Mesodermal cell (in vitro differentiated cells): ENCODE measurements around the gene PIP5KL1.

Experiments used
- H3K27ac ChIP-seq: 2 replicates; pipeline ENCODE4 v1.7.0; 2013; ENCODE audit warnings: mild to moderate bottlenecking, low read depth, low read length, moderate library complexity; ENCODE audit not compliant: severe bottlenecking
- H3K36me3 ChIP-seq: 2 replicates; pipeline ENCODE4 v1.7.1; 2013; ENCODE audit warnings: mild to moderate bottlenecking, low read length, moderate library complexity; ENCODE audit not compliant: control insufficient read depth, insufficient read depth
- H3K4me1 ChIP-seq: one replicate; pipeline ENCODE4 v1.7.1; 2013; ENCODE audit warnings: mild to moderate bottlenecking, low read length; ENCODE audit not compliant: insufficient read depth, control insufficient read depth, poor library complexity, severe bottlenecking
- H3K4me3 ChIP-seq: 2 replicates; pipeline ENCODE4 v1.7.0; 2013; ENCODE audit warnings: low read length, control low read depth, mild to moderate bottlenecking; ENCODE audit not compliant: insufficient read depth, poor library complexity, severe bottlenecking; ENCODE audit errors: extremely low read depth
- H3K9me3 ChIP-seq: 2 replicates; pipeline ENCODE4 v1.7.1; 2013; ENCODE audit warnings: mild to moderate bottlenecking, low read length, moderate library complexity; ENCODE audit not compliant: control insufficient read depth
- WGBS, 2 experiments: methylation state at CpG; one replicate each; pipeline ENCODE4 v1.1.5; 2013; ENCODE audit warnings: missing lambda C conversion rate in 2 of 2; ENCODE audit not compliant: insufficient coverage in 2 of 2; 5-methylcytosine and 5-hydroxymethylcytosine counted together

PIP5KL1 gene

GRCh38 chr9:127945942-127946341, 15.4 kb upstream of the PIP5KL1 start:
- WGBS, 2 experiments = 97 to 98% methylated on average over 5 of the region's 9 CpGs
- H3K36me3 ChIP-seq = peaks cover 50% of the 10 kb centered on the region

GRCh38 chr9:127945338-127945737, 14.8 kb upstream of the PIP5KL1 start:
- Histone ChIP-seq H3K36me3 (peaks cover 53% of the 10 kb centered on the region), H3K27ac (no peak overlapping the region), H3K9me3 (no peaks in the 10 kb centered on the region), H3K4me1 (no peaks in the 10 kb centered on the region), H3K4me3 (no peak overlapping the region)
- 94 to 97% methylated on average over 21 to 23 of the region's 24 CpGs for WGBS, 2 experiments

More at GRCh38 chr9:127945942-127946341, 15.4 kb upstream of the PIP5KL1 start:
- Histone ChIP-seq H3K27ac (no peak overlapping the region), H3K4me1 (no peaks in the 10 kb centered on the region), H3K9me3 (no peaks in the 10 kb centered on the region), H3K4me3 (no peak overlapping the region)

GRCh38 chr9:127944586-127945218, 14.1 kb upstream of the PIP5KL1 start:
- H3K36me3 ChIP-seq = peaks cover 54% of the 10 kb centered on the region
- no peak overlapping the region for H3K4me3 ChIP-seq
- H3K9me3 ChIP-seq = no peaks in the 10 kb centered on the region
- 96% methylated on average over 31 to 36 of the region's 38 CpGs for WGBS, 2 experiments
- no peak overlapping the region for H3K27ac ChIP-seq
- no peaks in the 10 kb centered on the region for H3K4me1 ChIP-seq

- peaks cover 48% of the 10 kb centered on the region for H3K36me3 ChIP-seq
- no peak overlapping the region for H3K4me3 ChIP-seq
- H3K27ac ChIP-seq = no peak overlapping the region
- no peaks in the 10 kb centered on the region for H3K9me3 ChIP-seq
- H3K4me1 ChIP-seq = no peaks in the 10 kb centered on the region
- 32 to 39% methylated on average over 10 to 12 of the region's 13 CpGs for WGBS, 2 experiments
Measured at GRCh38 chr9:127943731-127944144, 13.2 kb upstream of the PIP5KL1 start.

GRCh38 chr9:127943011-127943662, 12.6 kb upstream of the PIP5KL1 start:
- WGBS, 2 experiments = 90 to 91% methylated on average over 13 to 14 of the region's 14 CpGs
- peaks cover 44% of the 10 kb centered on the region for H3K36me3 ChIP-seq

GRCh38 chr9:127942216-127943010, 11.8 kb upstream of the PIP5KL1 start:
- no peak overlapping the region for H3K27ac ChIP-seq
- 69 to 75% methylated on average over 14 to 15 of the region's 18 CpGs for WGBS, 2 experiments
- H3K36me3 ChIP-seq = peaks cover 44% of the 10 kb centered on the region
- no peak overlapping the region for H3K4me3 ChIP-seq
- H3K4me1 ChIP-seq = no peaks in the 10 kb centered on the region
- no peaks in the 10 kb centered on the region for H3K9me3 ChIP-seq

More at GRCh38 chr9:127943011-127943662, 12.6 kb upstream of the PIP5KL1 start:
- no peak overlapping the region for H3K4me3 ChIP-seq
- H3K27ac ChIP-seq = no peak overlapping the region
- H3K9me3 ChIP-seq = no peaks in the 10 kb centered on the region
- no peaks in the 10 kb centered on the region for H3K4me1 ChIP-seq

- WGBS, 2 experiments = 88 to 100% methylated on average over 1 to 3 of the region's 3 CpGs
- no peaks in the 10 kb centered on the region for H3K9me3 ChIP-seq
- H3K27ac ChIP-seq = no peak overlapping the region
- H3K36me3 ChIP-seq = peaks cover 44% of the 10 kb centered on the region
- H3K4me1 ChIP-seq = peaks cover 2% of the 10 kb centered on the region
- no peak overlapping the region for H3K4me3 ChIP-seq
Measured at GRCh38 chr9:127941961-127942215, 11.3 kb upstream of the PIP5KL1 start.

GRCh38 chr9:127941062-127941960, 10.7 kb upstream of the PIP5KL1 start:
- WGBS, 2 experiments = 88 to 94% methylated on average over 11 to 12 of the region's 18 CpGs
- H3K4me3 ChIP-seq = no peak overlapping the region
- H3K36me3 ChIP-seq = peaks cover 41% of the 10 kb centered on the region
- no peak overlapping the region for H3K27ac ChIP-seq
- H3K9me3 ChIP-seq = no peaks in the 10 kb centered on the region
- H3K4me1 ChIP-seq = peaks cover 7% of the 10 kb centered on the region

GRCh38 chr9:127940593-127940992, 10.0 kb upstream of the PIP5KL1 start:
- peaks cover 13% of the 10 kb centered on the region for H3K4me1 ChIP-seq
- WGBS, 2 experiments = 94% methylated on average over 2 of the region's 4 CpGs; no CpG with 5 or more reads in 1 of the 2 experiments
- H3K9me3 ChIP-seq = no peaks in the 10 kb centered on the region
- no peak overlapping the region for H3K4me3 ChIP-seq
- peaks cover 48% of the 10 kb centered on the region for H3K36me3 ChIP-seq
- H3K27ac ChIP-seq = no peak overlapping the region

GRCh38 chr9:127938298-127938690, 7.7 kb upstream of the PIP5KL1 start:
- H3K27ac ChIP-seq = no peak overlapping the region
- H3K4me1 ChIP-seq = peaks cover 13% of the 10 kb centered on the region
- no peaks in the 10 kb centered on the region for H3K9me3 ChIP-seq
- peaks cover 49% of the 10 kb centered on the region for H3K36me3 ChIP-seq
- no peak overlapping the region for H3K4me3 ChIP-seq
- WGBS, 2 experiments = 88 to 89% methylated on average over 17 to 19 of the region's 25 CpGs
